Left lobe of liver (tissue), 2 donors: ENCODE data around the gene TMC4. TPM values are rescaled to one million over a fixed set of nuclear protein-coding genes. Genes with fewer than 3 reads are reported as not detected.
"Not testable (repeated sequence)": the region's sequence is repeated elsewhere in the genome, so short reads cannot be mapped to it uniquely, and the experiment has no call there.

Source experiments
- ATAC-seq: fragments of 200-7000 bp; cut with Tn5 transposase; one replicate; pipeline ENCODE4 v1.9.1; 2020; ENCODE audit warnings: mild to moderate bottlenecking, moderate library complexity
- DNase-seq: peaks from one replicate; pipeline ENCODE4 v3.0.0-alpha.2; 2020; ENCODE audit warnings: low spot score
- total RNA-seq: library from RNA; stranded (reverse); gene quantifications from one replicate; pipeline ENCODE4 v1.2.1, GENCODE V29; 2021
- donor health status: DM: no; HTN: no; CAD: no; lungs with moderate emphysema.
- donor health status: DM: no; HTN: yes; CAD: no.

TMC4 gene
- total RNA-seq, 1 donor from 2014 or later, result 1.9 TPM

- ATAC-seq (no peak), DNase-seq (no peak)
Observed at GRCh38 chr19:54204767-54205468, 32.0 kb upstream of the TMC4 start.

GRCh38 chr19:54203151-54203611 lies 30.2 kb upstream of the TMC4 start:
- DNase-seq, result peak; percentile 79
- peak; percentile 58 for ATAC-seq

GRCh38 chr19:54201980-54202379 lies 29.0 kb upstream of the TMC4 start:
- ATAC-seq (no peak), DNase-seq (no peak)

GRCh38 chr19:54201172-54201701 lies 28.3 kb upstream of the TMC4 start:
- DNase-seq, result no peak
- ATAC-seq, result no peak

GRCh38 chr19:54199401-54199800 lies 26.4 kb upstream of the TMC4 start:
- DNase-seq (no peak), ATAC-seq (no peak)

- DNase-seq, result no peak
Observed at GRCh38 chr19:54197121-54197520, 24.2 kb upstream of the TMC4 start.

GRCh38 chr19:54196536-54196935 lies 23.6 kb upstream of the TMC4 start:
- ATAC-seq, result peak; percentile 36
- no peak for DNase-seq

More at GRCh38 chr19:54197121-54197520, 24.2 kb upstream of the TMC4 start:
- no peak for ATAC-seq

- not testable (repeated sequence) for ATAC-seq, DNase-seq
Observed at GRCh38 chr19:54194463-54194862, 21.5 kb upstream of the TMC4 start.

GRCh38 chr19:54193011-54193410 lies 20.1 kb upstream of the TMC4 start:
- DNase-seq, result no peak
- ATAC-seq, result no peak

- no peak for DNase-seq
- no peak for ATAC-seq
Observed at GRCh38 chr19:54191811-54192453, 19.0 kb upstream of the TMC4 start.

- DNase-seq (peak; percentile 92), ATAC-seq (peak; percentile 61)
Observed at GRCh38 chr19:54191011-54191810, 18.3 kb upstream of the TMC4 start, which contains the start of gene TSEN34. Gene TSEN34 (plus strand): TSS chr19:54191308. CDS start chr19:54191365, 57 bp downstream.

- ATAC-seq, result peak; percentile 69
- peak; percentile 100 for DNase-seq
Observed at GRCh38 chr19:54190503-54191010, 17.6 kb upstream of the TMC4 start.

- peak; percentile 100 for DNase-seq
- ATAC-seq, result peak; percentile 71
Observed at GRCh38 chr19:54189735-54190502, 17.0 kb upstream of the TMC4 start.

- ATAC-seq, result peak; percentile 50
- no peak for DNase-seq
Observed at GRCh38 chr19:54189145-54189734, 16.3 kb upstream of the TMC4 start, which contains the start of gene MBOAT7. Gene MBOAT7 (minus strand): TSS chr19:54189580. CDS start chr19:54188508, 1,072 bp downstream.

GRCh38 chr19:54188215-54188871 lies 15.4 kb upstream of the TMC4 start:
- ATAC-seq (no peak), DNase-seq (no peak)

- no peak for DNase-seq
- ATAC-seq, result no peak
Observed at GRCh38 chr19:54186934-54187381, 14.0 kb upstream of the TMC4 start.

- DNase-seq (no peak), ATAC-seq (no peak)
Observed at GRCh38 chr19:54186351-54186750, 13.4 kb upstream of the TMC4 start.

- DNase-seq (no peak), ATAC-seq (no peak)
Observed at GRCh38 chr19:54183431-54183830, 10.5 kb upstream of the TMC4 start.

GRCh38 chr19:54181894-54182293 lies 8.9 kb upstream of the TMC4 start:
- ATAC-seq, result not testable (repeated sequence)

More at GRCh38 chr19:54181894-54182293, 8.9 kb upstream of the TMC4 start:
- DNase-seq, result not testable (repeated sequence)
